GM19468 (cell line): ENCODE data around the gene RAB5A.
"Not testable (repeated sequence)": the region's sequence is repeated elsewhere in the genome, so short reads cannot be mapped to it uniquely, and the experiment has no call there.

Experiments used
- ATAC-seq: cut with Tn5 transposase; IDR thresholded peaks from one replicate; pipeline ENCODE4 v1.9.1; 2021; ENCODE audit warnings: mild to moderate bottlenecking, moderate library complexity, moderate number of reproducible peaks; ENCODE audit not compliant: unreplicated experiment; ENCODE audit errors: extremely low read depth

The RAB5A gene

DNA sequence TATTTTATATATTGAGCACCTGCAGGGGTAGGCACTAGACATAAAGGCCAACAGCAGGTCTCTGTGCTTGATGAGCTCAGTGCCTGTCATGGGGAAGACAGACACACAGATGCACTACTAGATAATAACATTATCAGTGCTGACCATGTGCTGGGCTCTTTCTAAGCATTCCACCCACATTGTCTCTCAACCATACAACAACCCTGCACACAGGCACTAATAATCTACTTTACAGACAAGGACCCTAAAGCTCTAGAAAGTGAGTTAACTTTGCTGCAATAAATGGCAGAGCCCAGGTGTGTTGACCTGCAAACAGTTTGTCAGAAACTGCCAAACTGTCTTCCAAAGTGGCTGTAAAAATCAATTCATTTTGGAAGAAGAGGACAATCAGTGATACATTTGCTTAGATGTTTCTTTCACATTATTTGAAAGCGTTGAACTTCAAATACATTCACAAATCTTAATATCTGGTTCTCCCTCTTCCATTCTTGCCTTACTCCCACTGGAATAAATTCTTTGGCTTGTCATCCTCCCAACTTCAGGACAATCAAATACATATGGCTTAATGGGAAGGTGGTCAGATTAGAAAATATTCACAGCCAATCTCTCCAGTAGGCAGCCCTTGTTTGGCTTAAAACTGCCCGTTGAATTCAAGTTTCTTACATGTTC lies 76.2 kb downstream of the RAB5A start:
- ATAC-seq: no peak

DNA sequence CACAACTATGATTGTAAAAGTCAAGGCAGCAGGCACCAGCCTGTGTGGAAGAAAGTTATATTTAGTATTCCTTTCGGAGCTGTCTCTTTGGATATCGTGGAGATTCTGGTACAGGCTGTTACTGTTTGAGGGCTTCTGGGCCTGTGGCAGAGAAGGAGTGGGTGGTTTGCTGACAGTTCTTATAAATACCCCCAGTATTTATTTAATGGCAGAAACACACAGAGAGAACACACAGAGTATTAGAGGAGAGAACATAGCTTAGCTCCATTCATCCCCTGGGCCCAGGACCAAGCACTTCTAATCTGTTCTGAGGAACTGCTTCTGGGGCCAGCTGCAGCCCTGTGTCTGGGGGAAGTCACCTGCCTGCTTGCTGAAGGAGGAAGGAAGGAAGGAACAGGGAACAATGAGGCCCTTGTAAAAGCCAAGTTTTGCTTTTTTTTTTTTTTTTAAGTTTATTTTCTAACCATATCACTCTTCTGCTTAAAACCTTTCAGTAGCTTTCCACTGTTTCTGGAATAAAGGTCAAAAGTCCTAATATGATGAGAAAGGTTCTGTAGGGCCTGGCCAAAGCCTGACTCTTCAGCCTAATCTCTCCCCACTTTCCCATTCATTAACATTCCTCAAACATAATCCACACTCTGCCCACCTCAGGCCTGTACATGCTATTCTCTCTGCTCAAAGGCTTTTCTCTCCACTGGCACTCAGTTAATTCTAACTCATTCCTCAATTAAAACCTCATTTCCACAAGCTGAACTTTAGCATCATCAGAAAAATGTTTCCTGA lies 76.9 kb downstream of the RAB5A start:
- ATAC-seq: no peak

DNA sequence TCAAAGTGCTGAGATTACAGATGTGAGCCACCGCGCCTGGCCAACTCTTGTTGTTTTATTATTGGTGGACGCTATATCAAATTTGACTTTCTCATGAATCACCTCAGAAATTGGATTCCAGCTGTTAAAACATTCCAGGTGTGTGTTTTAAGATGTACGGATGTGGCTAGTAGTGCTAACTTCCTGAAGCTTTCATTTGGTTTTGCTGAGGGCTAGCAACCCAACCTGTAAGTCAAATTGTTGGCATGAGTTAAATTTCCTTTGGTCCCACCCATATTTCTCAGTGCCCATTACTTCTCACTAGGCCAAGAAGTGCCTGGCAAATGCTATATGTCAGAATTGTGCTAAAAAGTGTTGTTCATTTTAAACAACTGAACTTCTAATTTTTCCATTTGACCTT lies 80.2 kb downstream of the RAB5A start:
- no peak for ATAC-seq

DNA sequence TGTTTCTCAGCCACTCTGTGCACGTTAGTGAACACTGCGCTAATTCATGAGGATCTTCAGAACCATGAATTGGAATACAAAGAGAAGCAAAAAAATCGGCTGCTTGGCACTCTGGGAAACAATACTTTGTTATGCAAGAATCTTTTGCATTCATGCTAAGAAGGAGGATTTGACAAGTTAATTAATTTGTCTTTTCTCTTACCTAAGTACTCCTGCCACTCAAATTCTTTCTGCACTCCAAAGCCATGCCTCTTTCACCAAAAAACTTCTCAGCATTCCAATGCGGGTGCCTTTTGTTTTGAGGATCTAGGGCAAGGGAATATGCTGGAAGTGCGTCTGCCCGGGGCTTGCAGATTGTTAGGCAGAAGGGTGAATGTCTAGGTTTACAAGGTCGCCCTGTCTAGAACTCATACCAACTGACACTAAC lies 82.0 kb downstream of the RAB5A start:
- no peak for ATAC-seq

DNA sequence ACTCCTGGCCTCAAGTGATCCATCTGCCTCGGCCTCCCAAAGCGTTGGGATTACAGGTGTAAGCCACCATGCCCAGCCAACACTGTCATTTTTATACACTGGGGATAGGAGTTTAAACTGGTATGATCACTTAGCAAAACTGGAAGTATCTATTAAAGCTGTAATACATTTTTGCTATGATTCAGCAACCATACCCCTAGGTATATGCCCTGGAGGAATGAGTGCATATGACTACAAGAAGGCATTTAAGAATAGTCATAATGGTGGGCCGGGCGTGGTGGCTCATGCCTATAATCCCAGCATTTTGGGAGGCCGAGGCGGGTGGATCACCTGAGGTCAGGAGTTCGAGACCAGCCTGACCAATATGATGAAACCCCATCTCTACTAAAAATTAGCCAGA lies 85.0 kb downstream of the RAB5A start:
- ATAC-seq: not testable (repeated sequence)
